GM18526 (cell line): ENCODE data around the gene KLF5.

Experiments used
- POLR2A ChIP-seq: IDR thresholded peaks from 3 replicates; pipeline ENCODE4 v1.6.1; 2011; ENCODE audit not compliant: insufficient read length; ENCODE audit errors: extremely low read depth

Gene KLF5

GRCh38 chr13:73058736-73059459 lies at the start of gene KLF5:
KLF5 (plus strand) TSS chr13:73059005; CDS start chr13:73059328, 323 bp downstream.
- no peak for TF ChIP-seq POLR2A

GRCh38 chr13:73011751-73012150 lies 47.1 kb upstream of the KLF5 start:
- TF ChIP-seq POLR2A: no peak

- no peak for TF ChIP-seq POLR2A
These were observed 43.0 kb upstream of the KLF5 start for GRCh38 chr13:73015805-73016204.

GRCh38 chr13:73018336-73018735 lies 40.5 kb upstream of the KLF5 start:
- no peak for TF ChIP-seq POLR2A

- TF ChIP-seq POLR2A: no peak
These were observed 33.4 kb upstream of the KLF5 start for GRCh38 chr13:73025217-73026012.

- no peak for TF ChIP-seq POLR2A
These were observed 23.9 kb upstream of the KLF5 start for GRCh38 chr13:73034901-73035300.

GRCh38 chr13:73035660-73036059 lies 23.1 kb upstream of the KLF5 start:
- no peak for TF ChIP-seq POLR2A

GRCh38 chr13:73036566-73036965 lies 22.2 kb upstream of the KLF5 start:
- no peak for TF ChIP-seq POLR2A

GRCh38 chr13:73038064-73038463 lies 20.7 kb upstream of the KLF5 start:
- TF ChIP-seq POLR2A: no peak

- TF ChIP-seq POLR2A: no peak
These were observed 19.4 kb upstream of the KLF5 start for GRCh38 chr13:73039201-73040108.

GRCh38 chr13:73040484-73040883 lies 18.3 kb upstream of the KLF5 start:
- TF ChIP-seq POLR2A: no peak

GRCh38 chr13:73040968-73041596 lies 17.7 kb upstream of the KLF5 start:
- TF ChIP-seq POLR2A: no peak

- TF ChIP-seq POLR2A: no peak
These were observed 13.8 kb upstream of the KLF5 start for GRCh38 chr13:73045031-73045430.

GRCh38 chr13:73054712-73055111 lies 4.1 kb upstream of the KLF5 start:
- TF ChIP-seq POLR2A: no peak
